Colonic mucosa (tissue), 4 donors: ENCODE results near the gene HS3ST2. TPM values are rescaled to one million over a fixed set of nuclear protein-coding genes. Genes with fewer than 3 reads are reported as not detected.

Experiments used
- DNase-seq: peaks from one replicate; pipeline ENCODE4 v3.0.0-alpha.2; 2020
- H3K27ac ChIP-seq: fragments of 200-600 bp; one replicate; pipeline ENCODE4 v1.8.0; 2021
- H3K27me3 ChIP-seq: fragments of 200-600 bp; one replicate; pipeline ENCODE4 v1.8.0; 2021
- H3K36me3 ChIP-seq: fragments of 200-600 bp; one replicate; pipeline ENCODE4 v1.8.0; 2021
- H3K4me1 ChIP-seq: fragments of 200-600 bp; one replicate; pipeline ENCODE4 v1.8.0; 2021; ENCODE audit warnings: mild to moderate bottlenecking
- H3K4me3 ChIP-seq: fragments of 200-600 bp; one replicate; pipeline ENCODE4 v1.8.0; 2021
- H3K9ac ChIP-seq, 2 donors: one replicate each; pipeline ENCODE4 v1.7.0; 2013; ENCODE audit warnings: control low read depth in 2 of 2, low read depth in 2 of 2, low read length in 2 of 2
- H3K9me3 ChIP-seq: fragments of 200-600 bp; one replicate; pipeline ENCODE4 v1.8.0; 2021
- CTCF ChIP-seq: fragments of 200-600 bp; IDR thresholded peaks from one replicate; pipeline ENCODE4 v1.8.0; 2022; ENCODE audit warnings: antibody characterized with exemption, mild to moderate bottlenecking
- intact Hi-C: fragments of 100-400 bp; cut with DNase I; formaldehyde crosslinking; loops from one replicate; pipeline ENCODE4 v1.14.1; 2022
- total RNA-seq, 2 donors: library from RNA; stranded (reverse); fragmentation: NEBNext Ultra II Directional in 1 of 2; extraction: Animal tissue kit (Norgen Biotek cat#: 25700) in 1 of 2; gene quantifications; one replicate each; pipeline ENCODE4 v1.2.1, GENCODE V29; 2021
- donor health status: healthy.
- donor health status: DM: no; HTN: no; CAD: no.
- donor health status: DM: no; HTN: no; CAD: no.

The HS3ST2 gene
- total RNA-seq, 2 donors from 2014 or later: 0.24 to 0.47 TPM

GRCh38 chr16:22797551-22797950 is 16.4 kb upstream of the HS3ST2 start:
- Histone ChIP-seq H3K9ac (no peak overlapping the region), H3K4me1 (no peaks in the 10 kb centered on the region), H3K4me3 (no peak overlapping the region), H3K27me3 (no peaks in the 10 kb centered on the region), H3K36me3 (no peaks in the 10 kb centered on the region), H3K9me3 (no peaks in the 10 kb centered on the region), H3K27ac (no peak overlapping the region)
- no peak for DNase-seq
- intact Hi-C loops: no loop called here
- TF ChIP-seq CTCF: no peak

DNA sequence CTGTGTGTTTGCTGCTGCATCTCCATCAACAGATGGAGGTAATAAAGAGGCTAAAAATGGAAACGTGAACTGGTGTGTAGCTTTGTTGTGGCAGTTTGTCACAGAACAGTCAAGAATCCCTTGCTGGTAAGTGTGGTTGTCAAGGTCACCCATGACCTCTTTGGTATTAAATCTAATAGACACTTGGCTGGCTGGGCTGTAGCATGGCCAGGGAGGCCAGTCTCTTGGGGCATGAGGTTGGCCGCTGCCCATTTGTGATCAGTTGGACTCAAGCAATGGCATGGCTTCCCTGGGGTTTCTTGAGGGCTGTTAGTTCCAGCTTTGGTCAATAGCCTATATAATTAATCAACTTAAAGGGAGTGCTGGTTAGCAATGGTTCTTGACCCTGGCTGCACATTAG is 14.8 kb upstream of the HS3ST2 start:
- H3K27me3 ChIP-seq: no peaks in the 10 kb centered on the region
- H3K36me3 ChIP-seq: no peaks in the 10 kb centered on the region
- no peaks in the 10 kb centered on the region for H3K4me1 ChIP-seq
- intact Hi-C loops: no loop called here
- H3K9ac ChIP-seq: no peak overlapping the region
- TF ChIP-seq CTCF: no peak
- H3K9me3 ChIP-seq: no peaks in the 10 kb centered on the region
- no peak overlapping the region for H3K27ac ChIP-seq
- no peak overlapping the region for H3K4me3 ChIP-seq
- DNase-seq: no peak

DNA sequence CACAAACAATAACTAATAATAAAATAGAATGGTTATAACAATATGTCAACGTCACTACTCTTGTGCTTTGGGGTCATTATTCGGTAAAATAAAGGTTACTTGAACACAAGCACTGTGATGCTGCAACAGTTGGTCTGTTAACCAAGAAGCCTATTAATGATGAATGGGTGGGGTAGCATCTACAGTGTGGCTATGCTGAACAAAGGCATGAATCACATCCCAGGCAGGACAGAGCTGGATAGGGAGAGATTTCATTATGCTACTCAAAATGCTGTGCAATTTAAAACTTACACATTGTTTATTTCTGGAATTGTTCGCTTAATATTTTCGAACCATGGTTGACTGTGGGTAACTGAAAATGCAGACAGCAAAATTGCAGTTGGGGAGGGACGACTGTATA is 9.1 kb upstream of the HS3ST2 start:
- DNase-seq: no peak
- Histone ChIP-seq H3K4me1 (no peaks in the 10 kb centered on the region), H3K36me3 (no peaks in the 10 kb centered on the region), H3K4me3 (no peak overlapping the region), H3K27ac (no peak overlapping the region), H3K9ac (no peak overlapping the region), H3K9me3 (no peaks in the 10 kb centered on the region), H3K27me3 (no peaks in the 10 kb centered on the region)
- intact Hi-C loops: no loop called here
- no peak for TF ChIP-seq CTCF

DNA sequence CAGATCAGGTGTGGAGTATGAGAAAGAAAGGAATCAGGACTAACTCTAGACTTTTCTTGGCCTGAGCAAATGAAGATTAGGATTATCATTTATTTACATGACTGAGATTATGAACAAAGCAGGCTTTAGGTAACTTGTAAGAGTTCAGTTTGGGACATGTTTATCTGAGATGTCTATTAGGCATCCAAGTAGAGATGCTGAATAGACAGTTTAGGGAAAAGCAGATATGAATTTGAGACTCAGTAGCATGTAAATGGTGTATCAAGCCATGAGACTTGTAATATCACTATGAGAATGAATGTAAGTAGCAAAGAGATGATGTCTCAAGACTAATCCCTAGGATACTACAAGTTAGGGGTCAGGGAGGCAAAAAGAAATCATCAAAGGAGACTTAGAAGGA is 8.6 kb upstream of the HS3ST2 start:
- H3K9me3 ChIP-seq: no peaks in the 10 kb centered on the region
- H3K4me3 ChIP-seq: no peak overlapping the region
- no peaks in the 10 kb centered on the region for H3K4me1 ChIP-seq
- intact Hi-C loops: no loop called here
- no peak overlapping the region for H3K9ac ChIP-seq
- no peaks in the 10 kb centered on the region for H3K27me3 ChIP-seq
- TF ChIP-seq CTCF: no peak
- no peak overlapping the region for H3K27ac ChIP-seq
- no peaks in the 10 kb centered on the region for H3K36me3 ChIP-seq
- no peak for DNase-seq

DNA sequence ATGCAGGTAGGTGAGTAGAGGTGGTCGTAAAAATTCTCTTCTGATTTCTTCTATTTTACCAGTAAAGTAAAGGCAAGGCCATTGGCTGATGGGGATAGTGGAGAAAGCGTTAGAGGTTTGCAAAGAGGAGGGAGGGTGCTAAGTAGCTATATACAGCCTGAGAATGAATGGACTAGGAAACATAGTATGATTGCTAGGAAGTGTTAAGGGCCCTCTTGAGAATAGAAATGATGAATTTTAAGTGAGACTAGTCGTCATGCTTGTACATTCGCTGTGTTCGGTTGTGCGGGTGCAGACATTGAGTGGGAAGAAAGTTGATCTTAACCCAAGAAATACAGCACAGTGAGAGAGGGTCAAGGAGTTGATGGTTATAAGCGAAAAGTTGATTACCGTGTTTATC is 7.2 kb upstream of the HS3ST2 start:
- Histone ChIP-seq H3K4me3 (no peak overlapping the region), H3K4me1 (no peaks in the 10 kb centered on the region), H3K27ac (no peak overlapping the region), H3K36me3 (no peaks in the 10 kb centered on the region), H3K9me3 (no peaks in the 10 kb centered on the region), H3K27me3 (no peaks in the 10 kb centered on the region), H3K9ac (no peak overlapping the region)
- TF ChIP-seq CTCF: no peak
- no peak for DNase-seq
- intact Hi-C loops: no loop called here

GRCh38 chr16:22810226-22810625 is 3.7 kb upstream of the HS3ST2 start:
- no peak for DNase-seq
- Histone ChIP-seq H3K4me3 (no peak overlapping the region), H3K36me3 (no peaks in the 10 kb centered on the region), H3K27ac (no peak overlapping the region), H3K4me1 (peaks cover 12% of the 10 kb centered on the region), H3K9ac (no peak overlapping the region), H3K27me3 (peaks cover 26% of the 10 kb centered on the region), H3K9me3 (no peaks in the 10 kb centered on the region)
- intact Hi-C loops: no loop called here
- no peak for TF ChIP-seq CTCF
